Effector CD8-positive, alpha-beta T cell (primary cell): ENCODE measurements around the gene BANF2.

Experiments
- DNase-seq: peaks from one replicate; lab custom pipeline; 2025; lab: John Stamatoyannopoulos, UW

BANF2 gene

DNA sequence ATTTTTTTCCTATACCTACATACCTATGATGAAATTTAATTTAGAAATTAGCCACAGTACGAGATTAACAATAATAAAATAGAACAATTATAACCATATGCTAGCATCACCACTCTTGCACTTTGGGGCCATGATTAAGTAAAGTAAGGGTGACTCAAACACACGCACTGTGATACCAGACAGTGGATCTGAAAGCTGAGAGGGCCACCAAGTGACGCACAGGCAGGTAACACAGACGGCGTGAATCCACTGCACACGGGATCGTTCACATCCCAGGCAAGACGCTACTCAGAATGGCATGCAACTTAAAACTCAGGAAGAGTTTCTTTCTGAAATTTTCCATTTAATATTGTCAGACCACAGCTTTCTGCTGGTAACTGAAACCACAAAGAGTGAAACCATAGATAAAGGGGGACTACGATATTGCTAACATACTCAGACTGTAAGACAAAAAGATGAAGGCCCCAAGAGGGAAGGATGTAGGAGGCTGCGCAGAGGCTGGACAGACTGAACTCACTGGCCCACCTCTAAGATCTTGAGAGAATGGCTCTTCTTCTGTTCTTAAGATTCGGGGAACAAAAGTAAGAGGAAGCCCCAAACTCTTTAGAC, 35.6 kb upstream of the BANF2 start:
- DNase-seq, result no peak

DNA sequence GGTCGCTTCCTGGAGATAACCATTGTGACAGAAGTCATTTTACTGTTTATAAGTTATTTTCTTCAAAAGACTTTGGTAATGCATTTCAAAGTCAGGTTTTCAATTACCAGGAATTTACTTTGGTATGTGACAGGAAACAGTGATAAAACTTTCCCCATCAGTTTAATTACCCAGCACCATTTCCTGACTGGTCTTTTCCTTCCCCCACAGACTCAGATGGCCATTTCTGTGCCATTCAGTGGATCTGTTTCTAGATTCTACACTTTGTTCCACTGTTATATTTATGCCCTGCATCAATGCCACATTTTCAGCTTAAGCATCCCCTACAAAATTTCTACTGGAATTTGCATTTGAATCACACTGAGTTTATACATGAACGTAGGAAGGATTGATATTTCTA, 34.0 kb upstream of the BANF2 start:
- no peak for DNase-seq

DNA sequence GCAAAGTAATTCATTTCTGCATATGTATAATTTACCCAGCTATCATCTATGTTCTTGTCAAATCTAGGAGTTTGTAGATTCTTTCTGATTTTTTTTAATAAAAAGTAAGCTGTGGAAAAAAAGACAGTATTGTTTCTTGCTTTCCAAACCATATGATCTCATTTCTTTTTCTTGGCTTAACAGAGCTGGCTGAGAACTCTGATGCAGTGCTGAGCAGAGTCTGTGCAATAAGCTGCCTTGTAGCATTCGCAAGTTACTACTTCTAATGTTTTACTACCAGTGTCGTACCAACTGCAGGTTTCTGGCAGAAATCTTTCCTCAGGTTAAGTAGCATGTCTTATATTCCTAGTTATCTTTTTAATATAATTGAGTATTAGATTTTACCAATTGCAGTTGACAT, 33.3 kb upstream of the BANF2 start:
- DNase-seq, result no peak

GRCh38 chr20:17667445-17667844, 32.3 kb upstream of the BANF2 start:
- no peak for DNase-seq

DNA sequence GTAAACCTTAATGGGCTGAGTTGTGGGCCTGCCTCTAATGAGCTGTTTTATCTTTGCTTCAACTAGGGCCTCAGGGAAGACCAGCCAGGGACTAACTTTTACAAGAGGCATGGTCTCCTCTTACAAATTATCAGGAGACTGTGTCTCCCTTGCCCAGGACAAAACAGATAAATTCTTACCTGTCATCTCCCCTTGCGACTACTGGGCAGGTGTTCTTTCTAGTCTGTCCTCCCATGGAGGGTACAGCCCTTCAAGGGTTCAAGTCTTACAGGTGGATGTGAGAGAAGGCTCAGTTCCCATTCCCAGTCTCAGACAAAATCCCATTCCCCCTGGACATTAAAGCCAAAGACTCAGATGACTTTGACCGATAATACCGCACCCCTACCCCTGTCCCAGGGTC, 31.3 kb upstream of the BANF2 start:
- no peak for DNase-seq

GRCh38 chr20:17669306-17669931, 30.3 kb upstream of the BANF2 start:
- no peak for DNase-seq

DNA sequence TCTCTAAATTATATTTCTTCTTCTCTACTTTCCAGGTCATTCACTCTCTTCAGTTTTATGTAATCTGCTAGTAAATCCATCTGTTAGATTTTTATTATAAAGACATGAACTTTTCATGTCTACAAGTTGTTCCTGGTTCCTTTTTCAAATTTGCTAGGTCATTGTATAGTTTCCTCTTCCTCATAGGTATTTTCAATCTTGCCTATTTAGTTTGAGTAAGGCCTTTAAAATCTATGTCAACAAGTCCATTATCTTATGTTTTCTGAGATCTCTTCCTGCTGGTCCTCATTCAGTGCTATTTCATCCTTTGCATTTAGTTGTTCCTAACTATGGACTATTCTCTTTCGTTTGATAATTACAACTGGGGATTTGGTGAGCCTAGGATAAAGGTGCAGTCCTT, 28.8 kb upstream of the BANF2 start:
- DNase-seq, result no peak

GRCh38 chr20:17671565-17671964, 28.2 kb upstream of the BANF2 start:
- no peak for DNase-seq

DNA sequence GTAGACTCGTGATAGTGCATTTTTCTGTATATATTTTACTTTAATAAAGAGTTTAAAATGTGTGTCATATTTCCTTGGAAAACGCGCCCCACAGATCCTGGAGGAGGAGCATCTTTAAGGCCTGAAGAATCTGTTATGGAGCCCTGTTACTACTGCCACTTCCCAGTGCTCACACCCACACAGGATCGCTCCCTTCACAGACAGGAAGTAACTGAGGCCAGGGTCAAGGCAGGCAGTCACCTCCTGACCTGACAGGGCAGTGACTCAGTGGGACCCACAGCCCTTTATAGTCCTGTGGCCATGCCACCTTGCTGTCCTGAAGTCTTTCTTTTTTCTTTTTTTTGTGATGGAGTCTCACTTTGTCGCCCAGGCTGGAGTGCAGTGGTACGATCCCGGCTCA, 26.7 kb upstream of the BANF2 start:
- DNase-seq, result no peak

GRCh38 chr20:17674722-17675518, 24.8 kb upstream of the BANF2 start:
- no peak for DNase-seq

DNA sequence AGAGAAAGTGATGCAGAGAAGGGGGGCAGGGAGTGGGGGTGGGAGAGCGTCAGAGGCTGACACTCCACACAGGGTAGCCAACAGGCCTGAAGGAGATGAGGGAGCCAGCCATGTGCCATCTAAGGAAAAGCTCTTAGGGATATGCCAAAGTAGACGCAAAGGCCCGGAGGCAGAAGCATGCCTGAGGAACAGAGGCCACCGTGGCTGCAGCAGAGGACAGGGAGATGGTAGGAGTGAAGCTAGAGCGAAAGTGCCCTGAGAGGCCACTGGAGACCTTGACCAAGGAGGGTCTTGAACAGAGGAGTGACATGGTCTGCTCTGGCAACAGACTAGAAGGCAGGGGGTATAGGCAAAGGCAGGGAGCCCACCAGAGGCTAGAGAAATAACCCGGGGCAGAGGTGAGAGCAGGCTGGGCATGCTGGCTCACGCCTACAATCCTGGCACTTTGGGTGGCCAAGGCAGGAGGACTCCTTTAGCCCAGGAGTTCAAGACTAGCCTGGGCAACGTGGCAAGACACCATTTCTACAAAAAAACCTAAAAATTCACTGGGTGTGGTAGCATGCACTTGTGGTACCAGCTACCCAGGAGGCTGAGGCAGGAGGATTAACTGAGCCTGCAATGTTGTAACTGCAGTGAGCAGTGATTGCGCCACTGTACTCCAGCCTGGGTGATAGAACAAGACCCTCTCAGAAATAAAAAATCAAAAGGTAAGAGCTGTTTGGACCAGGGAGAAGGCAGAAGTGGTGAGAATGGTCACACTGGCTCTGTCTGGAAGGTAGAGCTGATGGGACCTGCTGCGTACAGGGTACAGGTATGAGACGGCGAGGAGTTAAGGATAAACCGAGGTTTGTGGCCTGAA, 24.0 kb upstream of the BANF2 start:
- DNase-seq, result no peak

DNA sequence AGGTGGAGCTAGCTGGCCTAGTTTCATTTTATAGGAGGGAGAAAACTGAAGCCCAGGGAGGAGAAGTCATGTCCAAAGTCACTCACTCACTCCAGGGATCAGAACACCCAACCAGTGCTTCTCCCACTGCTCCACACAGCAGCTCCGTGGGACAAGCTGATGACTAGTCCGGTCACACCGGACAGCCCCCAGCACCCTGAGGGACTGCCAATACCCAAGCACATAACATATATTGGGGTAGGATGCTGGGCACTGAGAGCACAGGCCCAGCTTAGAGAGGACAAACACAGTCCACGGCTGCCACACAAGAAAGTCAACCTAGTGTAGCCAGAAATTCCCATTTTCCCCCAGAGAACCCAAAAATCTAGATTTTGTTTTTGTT, 23.4 kb upstream of the BANF2 start:
- no peak for DNase-seq

- no peak for DNase-seq
Measured at GRCh38 chr20:17676942-17677341, 22.8 kb upstream of the BANF2 start.

DNA sequence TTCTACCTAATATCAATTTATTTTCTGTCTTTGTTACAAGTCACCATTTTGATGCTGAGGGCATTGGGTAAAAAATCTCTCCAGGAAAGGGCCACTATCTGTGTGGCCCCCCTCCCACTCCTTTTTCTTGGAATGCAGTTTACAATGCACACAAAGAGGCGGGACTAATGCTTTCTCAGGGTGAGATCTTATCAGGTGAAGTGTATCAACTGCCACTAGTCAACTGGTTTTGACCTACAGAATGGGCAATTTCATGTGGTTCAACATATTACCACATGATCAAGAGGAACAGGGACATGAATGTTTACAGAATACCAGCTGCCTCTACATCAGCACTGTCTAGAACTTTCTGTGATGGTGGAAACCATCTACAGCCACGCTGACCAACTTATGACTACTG, 21.5 kb upstream of the BANF2 start:
- no peak for DNase-seq

DNA sequence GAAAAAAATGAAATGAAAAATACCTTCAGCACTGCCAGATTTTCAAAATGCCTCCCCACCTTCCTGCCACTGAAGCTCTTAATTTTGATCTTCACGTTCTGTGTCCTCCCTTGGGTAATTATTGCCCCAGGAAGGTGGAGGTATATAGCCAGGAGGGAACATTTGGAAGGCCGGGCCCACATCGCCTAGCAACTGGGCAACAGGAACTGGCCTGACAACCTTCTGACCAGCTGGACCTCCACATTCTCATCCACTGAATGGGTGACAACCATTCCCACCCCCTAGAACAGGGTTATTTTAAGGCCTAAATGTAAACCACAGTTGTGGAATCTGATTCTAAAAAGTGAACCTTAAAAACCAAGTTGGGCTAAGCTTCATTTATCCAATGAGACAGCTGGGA, 20.9 kb upstream of the BANF2 start:
- DNase-seq, result no peak

DNA sequence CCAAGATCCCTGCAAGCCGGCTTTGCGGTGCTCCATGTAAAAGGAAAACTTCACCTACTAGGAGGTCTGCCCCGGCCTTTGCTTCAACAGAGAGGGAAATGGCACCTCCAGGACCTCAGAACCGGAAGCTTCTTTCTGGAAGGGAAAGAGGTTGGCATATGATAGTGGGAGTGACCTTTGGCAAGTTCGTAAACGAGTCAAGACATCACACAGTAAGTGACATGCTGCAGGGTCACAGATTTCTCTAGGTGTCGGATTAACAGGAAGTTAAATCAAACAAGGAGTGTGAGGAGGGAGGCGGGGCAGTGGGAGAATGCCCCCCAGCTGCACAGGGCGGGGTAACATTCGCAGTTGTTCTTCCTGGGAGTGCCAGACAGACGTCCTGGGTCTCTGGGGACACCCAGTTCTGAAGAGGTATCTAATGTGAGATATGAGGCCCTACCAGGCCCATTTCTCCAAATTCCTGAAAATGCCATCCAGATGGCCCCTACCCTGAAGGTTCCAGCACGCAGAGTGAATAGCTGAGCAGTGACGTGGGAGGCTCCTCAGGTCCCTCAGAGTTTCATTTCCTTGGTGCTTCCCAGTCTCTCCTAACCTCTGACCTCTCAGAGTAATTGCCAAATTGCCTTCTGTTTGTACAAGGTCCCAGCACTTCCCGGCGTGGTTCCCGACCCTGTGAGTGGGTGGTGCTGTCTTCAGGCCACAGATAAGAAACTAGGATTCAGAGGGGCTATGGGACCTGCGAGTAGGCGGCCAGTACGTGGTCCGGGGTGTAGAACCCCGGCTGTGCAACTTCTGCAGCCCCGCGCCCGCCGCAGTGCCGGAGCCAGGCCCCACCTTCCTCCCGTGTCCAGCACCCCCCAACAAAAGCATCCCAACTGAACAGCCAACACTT, 19.6 kb upstream of the BANF2 start:
- no peak for DNase-seq

DNA sequence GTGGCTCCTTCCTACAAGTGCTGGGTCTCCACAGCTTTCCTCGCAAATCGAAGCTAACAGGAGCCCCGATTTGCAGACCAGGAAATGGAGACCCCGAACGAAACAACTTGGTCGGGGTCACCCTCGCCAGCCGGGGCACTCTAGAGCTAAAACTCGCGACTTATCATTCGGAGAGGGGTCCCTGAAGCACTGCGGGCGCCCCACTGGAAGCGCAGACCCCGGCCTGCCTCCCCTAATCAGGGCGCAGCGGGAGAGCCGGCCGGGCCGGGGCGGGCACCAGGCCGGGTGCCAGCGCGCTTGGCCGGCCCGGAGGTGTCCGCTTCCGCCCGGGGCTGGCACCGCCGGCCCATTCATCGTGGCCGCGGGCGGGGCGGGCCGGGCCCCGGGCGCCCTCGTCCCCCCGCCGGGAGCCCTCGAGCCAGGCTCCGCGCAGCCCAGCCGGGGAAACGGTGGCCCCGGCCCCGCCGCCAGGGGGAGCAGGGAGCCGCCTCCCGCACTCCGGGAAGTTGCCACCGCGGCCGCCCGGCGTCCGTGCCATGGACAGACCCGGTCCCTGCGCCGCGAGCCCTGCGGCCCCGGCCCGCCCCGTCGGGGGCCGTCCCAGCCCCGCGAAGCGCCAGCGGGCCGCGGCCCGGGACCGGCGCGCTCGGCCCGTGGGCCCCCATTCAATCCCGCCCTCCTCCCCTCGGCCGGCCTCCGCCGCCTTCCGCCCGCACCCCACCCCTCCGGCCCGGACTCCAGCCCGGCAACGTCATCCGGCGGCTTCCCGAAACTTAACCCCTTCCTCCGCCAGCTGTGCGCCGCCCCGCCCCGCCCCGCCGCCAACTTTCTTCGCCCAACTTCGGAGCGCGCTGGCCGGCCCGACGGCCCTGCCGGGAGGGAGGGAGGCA, 18.7 kb upstream of the BANF2 start:
- DNase-seq, result peak; percentile 63

DNA sequence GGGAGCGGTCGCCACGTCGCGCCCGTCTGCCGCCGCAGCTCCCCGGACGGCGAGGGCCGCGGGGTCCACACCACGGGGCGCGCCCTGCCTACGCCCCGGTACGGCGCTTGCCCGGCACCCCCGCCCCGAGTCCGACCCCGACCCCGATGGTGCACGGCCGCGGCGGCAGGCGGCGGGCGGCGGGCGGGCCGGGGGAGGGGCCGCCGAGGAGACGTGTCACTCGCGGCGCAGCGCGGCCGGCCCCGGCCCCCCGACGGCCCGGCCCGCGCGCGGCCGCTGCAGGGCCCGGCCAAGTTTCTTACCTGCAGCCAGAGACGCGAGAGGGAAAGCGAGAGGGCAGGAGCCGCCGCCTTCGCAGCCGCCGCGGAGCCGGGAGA, 18.1 kb upstream of the BANF2 start:
- DNase-seq, result no peak

GRCh38 chr20:17682103-17682888, 17.5 kb upstream of the BANF2 start, which contains the start of gene RRBP1:
RRBP1 (minus strand) TSS chr20:17682242; CDS start chr20:17660507, 21,735 bp downstream.
- peak; percentile 93 for DNase-seq

DNA sequence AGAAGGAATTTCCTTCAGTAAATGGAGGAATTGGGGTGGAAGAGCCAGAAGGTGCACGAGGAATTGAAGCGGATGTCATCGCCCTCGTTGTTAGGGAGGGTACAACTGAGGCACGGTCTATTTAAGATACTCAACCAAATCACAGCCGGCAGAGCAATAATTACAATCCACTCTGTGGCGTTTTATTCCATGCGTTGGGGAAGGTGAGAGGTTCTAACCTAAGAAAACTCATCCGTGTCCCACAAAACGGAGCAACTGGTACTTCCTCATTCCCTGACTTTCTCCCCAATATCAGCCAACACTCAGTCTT, 16.9 kb upstream of the BANF2 start:
- DNase-seq, result no peak
